ENCODE measurements around the gene KDF1.
A peak's percentile ranks its signal among the peaks of the same experiment; 100 is the strongest.

Gene KDF1

GRCh38 chr1:26913754-26914619 lies 46.3 kb downstream of the KDF1 start, which contains the start of gene NR0B2:
NR0B2 (minus strand) TSS chr1:26913975; CDS start chr1:26913940, 35 bp downstream.
- DNase-seq = peak; percentile 89

DNA sequence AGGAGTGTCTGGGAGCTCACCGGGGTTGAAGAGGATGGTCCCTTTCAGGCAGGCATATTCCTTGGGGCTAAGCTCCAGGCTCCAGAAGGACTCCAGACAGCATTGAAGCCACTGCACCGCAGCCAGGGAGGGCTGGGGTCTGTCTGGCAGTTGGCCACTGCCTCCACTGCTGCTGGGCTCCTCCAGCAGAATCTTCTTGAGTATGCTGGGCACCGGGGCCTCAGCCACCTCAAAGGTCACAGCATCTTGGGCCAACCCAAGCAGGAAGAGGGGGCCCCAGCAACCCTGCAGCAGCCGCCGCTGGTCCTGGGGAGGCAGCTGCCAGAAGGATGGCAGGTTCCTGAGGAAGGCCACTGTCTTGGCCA lies 46.9 kb downstream of the KDF1 start:
- DNase-seq = no peak

DNA sequence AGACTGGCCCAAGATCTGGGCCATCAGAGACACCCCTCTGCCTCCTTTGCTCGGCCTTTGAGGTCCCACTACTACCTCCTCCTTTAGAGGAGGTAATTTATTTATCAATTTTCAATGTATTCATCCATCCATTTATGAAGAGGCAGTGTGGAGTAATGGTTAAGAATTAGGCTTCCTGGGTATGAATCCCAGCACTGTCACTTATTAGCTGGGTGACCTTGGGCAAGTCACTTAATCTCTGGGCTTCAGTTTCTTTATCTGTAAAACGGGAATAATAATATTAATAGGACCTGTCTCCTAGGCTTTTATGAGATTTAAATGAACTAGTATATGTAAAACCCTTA lies 48.1 kb downstream of the KDF1 start:
- no peak for DNase-seq

DNA sequence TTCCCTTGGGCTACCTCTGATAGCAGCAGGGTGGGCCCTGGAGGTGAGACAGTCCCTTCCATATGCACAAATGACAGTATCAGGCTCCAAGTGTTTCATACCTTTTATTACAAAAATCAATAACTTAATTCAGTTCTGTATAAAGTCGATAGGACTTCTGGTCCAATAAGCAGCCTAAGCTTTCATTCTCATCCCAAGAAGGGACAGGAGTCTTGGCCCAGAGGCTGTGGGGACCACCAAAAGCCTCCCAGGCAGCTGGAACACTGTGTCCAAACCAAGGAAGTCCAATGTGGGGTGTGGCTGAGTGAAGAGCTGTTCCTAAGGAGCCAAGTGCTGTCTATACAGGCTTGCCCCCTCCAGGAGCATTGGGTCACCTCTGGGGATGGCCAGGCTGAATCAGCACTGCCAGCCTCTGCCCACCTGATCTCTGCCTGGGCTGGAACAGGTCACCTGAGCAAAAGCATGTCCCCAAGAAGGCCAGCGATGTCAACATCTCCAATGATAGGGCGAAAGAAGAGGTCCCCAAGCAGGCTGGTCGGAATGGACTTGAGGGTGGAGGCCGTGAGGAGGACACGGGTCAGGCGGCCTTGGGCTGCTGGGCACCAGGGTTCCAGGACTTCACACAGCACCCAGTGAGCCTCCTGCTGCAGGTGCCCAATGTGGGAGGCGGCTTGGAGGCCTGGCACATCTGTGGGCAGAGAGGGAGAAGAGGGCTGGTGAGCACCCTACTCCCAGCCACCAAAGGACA lies 48.7 kb downstream of the KDF1 start:
- no peak for DNase-seq

DNA sequence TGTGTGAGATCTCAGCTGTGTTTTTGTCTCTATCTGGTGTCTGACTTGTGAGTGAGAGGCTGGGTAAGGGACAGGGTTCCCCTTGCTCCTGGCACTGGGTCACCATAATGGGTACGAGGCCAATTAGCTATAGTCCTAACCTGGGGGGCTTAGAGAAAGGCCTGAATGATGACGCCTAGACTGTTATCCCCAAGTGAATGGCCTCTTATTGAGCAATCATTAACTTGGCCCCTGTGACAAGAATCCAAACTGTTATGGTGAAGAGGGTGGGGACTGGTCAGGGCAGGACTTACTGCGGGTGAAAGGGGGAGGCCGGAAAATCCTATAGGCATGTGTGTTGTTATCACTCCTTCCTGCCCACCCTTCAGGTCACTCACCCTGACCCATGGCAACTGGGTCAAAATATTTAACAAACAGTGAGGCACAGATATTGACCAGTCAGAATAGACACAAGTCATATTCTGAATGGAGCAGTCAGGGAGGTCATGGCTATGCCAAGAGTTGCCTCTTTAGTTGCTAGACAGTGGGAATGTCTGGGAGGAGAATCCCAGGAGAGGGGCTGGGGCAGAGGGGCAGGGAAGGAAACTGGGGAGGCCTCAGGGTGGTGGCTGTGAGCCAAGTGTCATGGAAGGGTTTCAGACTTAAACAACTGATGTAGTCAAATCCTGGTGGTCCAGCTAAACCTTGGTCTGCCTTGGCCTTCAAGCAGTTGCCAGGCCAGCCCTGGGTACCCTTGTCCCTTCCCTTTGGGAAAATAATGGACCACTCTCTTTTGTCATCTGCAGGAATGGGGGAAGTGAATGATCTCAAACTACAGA lies 49.7 kb downstream of the KDF1 start:
- DNase-seq = no peak

DNA sequence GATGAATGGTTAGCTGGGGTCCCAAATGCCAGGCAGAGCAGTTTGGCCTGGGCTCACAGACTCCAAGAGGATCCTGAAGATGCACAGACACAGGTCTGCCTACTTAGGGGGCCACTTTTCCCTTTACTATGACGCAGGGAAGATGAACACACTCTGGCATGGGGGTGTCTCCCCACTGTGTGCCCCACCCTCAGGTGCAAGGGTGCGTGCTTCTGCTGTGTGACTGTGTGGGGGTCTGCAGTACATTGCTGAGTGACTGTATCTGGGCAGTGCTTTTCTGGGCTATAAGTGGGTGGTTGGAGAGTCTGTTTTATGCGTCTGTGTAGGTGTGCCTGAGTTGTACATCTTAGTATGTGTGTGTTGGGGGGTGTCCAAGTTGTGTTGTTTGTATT lies 50.3 kb downstream of the KDF1 start:
- no peak for DNase-seq

- no peak for DNase-seq
Observed at GRCh38 chr1:26907071-26907917, 53.0 kb downstream of the KDF1 start.

- no peak for DNase-seq
Observed at GRCh38 chr1:26900815-26901511, 59.3 kb downstream of the KDF1 start.

DNA sequence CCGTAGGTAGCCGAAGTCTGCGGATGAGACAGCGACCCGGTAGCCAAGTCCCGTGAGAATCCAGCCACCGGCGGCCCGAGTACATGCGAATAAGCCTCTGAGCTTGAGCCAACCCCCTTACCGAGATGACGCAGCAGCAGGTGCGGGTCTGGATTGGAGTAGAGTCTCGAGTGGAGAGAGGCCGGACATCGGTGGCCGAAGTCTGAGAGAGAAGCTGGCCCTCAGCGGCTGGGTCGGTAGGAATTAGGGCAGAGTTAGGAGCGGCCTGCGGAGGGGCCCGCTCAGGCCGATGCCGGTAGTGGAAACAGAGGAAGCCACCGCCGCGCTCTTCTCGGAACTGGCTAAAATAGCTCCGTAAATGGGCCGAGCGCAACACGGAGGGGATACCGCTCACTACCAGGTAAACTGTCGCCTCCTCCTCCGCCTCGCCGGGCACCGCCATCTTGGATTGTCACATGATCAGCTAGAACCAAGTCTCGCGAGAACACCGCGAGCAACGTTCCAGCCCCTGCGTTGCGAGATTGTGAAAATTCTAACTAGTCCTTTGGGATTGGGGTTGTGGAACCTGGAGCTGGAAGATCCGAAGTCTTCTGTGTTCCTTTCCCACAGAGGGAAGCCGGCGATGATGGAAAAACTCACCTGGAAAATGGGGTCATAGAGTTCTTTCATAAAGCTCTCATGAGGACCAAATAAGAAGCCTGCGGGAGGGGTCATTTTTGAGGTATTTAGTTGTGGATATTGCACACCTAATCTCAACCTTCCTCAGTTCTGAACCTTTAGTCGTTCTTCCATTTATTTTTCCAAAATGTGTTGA lies 60.1 kb downstream of the KDF1 start, which contains the start of gene GPATCH3:
TSS of gene GPATCH3 (minus strand) at position 467 of the 814 bp plus-strand sequence. CDS start at position 442, 25 bp downstream.
- peak; percentile 72 for DNase-seq

Data from SHP77 treated with DMSO at 0.1 percent for 48 hours (cell line).